A673 (cell line): ENCODE results near the gene THOC7. TPM values are rescaled to one million over a fixed set of nuclear protein-coding genes. Genes with fewer than 3 reads are reported as not detected.

Experiments
- BruUV-seq: library from RNA; stranded (reverse); fragments of 400-500 nt; replicated peaks from 2 replicates; lab custom pipeline; 2021; lab: Mats Ljungman, UMichigan
- CTCF ChIA-PET: fragments of 300-600 bp; sonication (Branson Sonifier 250); formaldehyde crosslinking; loops from one replicate; lab custom pipeline; 2022; ENCODE audit warnings: antibody characterized with exemption; lab: Charles Lee
- POLR2A ChIA-PET: fragments of 300-600 bp; sonication (Branson Sonifier 250); formaldehyde crosslinking; loops from one replicate; lab custom pipeline; 2022; ENCODE audit warnings: antibody characterized with exemption; ENCODE audit not compliant: low non-redundant PET; lab: Charles Lee
- DNase-seq: peaks from one replicate; pipeline ENCODE4 v3.0.0-alpha.2; 2015; ENCODE audit warnings: low spot score
- H3K27ac ChIP-seq: fragments of 200-600 bp; sonication (generic); 2 replicates; pipeline ENCODE4 v1.5.1; 2016; ENCODE audit warnings: mixed run types, low read depth, mild to moderate bottlenecking, mixed read lengths, antibody characterized with exemption, low read length; ENCODE audit not compliant: poor library complexity, severe bottlenecking
- H3K27me3 ChIP-seq: fragments of 200-600 bp; sonication (generic); replicated peaks from 2 replicates; pipeline ENCODE4 v1.6.1; 2017; ENCODE audit warnings: mixed run types, low read depth, mild to moderate bottlenecking, mixed read lengths, antibody characterized with exemption, low read length; ENCODE audit not compliant: insufficient read depth, poor library complexity
- H3K36me3 ChIP-seq: fragments of 200-600 bp; sonication (generic); 2 replicates; pipeline ENCODE4 v1.6.1; 2016; ENCODE audit warnings: mixed run types, mild to moderate bottlenecking, mixed read lengths, antibody characterized with exemption, low read length; ENCODE audit not compliant: insufficient read depth, poor library complexity, severe bottlenecking
- H3K4me1 ChIP-seq: fragments of 200-600 bp; sonication (generic); 2 replicates; pipeline ENCODE4 v1.6.1; 2017; ENCODE audit warnings: mixed run types, mild to moderate bottlenecking, mixed read lengths, antibody characterized with exemption, low read length; ENCODE audit not compliant: insufficient read depth, poor library complexity, severe bottlenecking
- H3K4me3 ChIP-seq: fragments of 200-600 bp; sonication (generic); 2 replicates; pipeline ENCODE4 v1.5.1; 2016; ENCODE audit warnings: low read depth, mixed run types, mild to moderate bottlenecking, mixed read lengths, low read length; ENCODE audit not compliant: poor library complexity, severe bottlenecking
- H3K9me3 ChIP-seq: fragments of 200-600 bp; sonication (generic); 2 replicates; pipeline ENCODE4 v1.6.1; 2016; ENCODE audit warnings: mixed run types, low read depth, mild to moderate bottlenecking, mixed read lengths, antibody characterized with exemption, low read length; ENCODE audit not compliant: poor library complexity, severe bottlenecking
- CTCF ChIP-seq: fragments of 300-800, 200-600 bp; sonication (generic); conservative IDR thresholded peaks from 2 replicates; pipeline ENCODE4 v1.5.1; 2017; ENCODE audit warnings: low read depth, mild to moderate bottlenecking, antibody characterized with exemption, low read length, moderate library complexity, mixed read lengths
- EZH2 ChIP-seq: fragments of 200-600 bp; sonication (generic); IDR thresholded peaks from 2 replicates; pipeline ENCODE4 v1.6.1; 2017; ENCODE audit warnings: borderline replicate concordance, low read depth, mild to moderate bottlenecking, mixed read lengths, antibody characterized with exemption, low read length; ENCODE audit not compliant: poor library complexity, severe bottlenecking
- intact Hi-C: fragments of 100-400 bp; cut with micrococcal nuclease; formaldehyde crosslinking; loops from one replicate; pipeline ENCODE4 v1.10.0; 2022; ENCODE audit not compliant: unreplicated experiment
- total RNA-seq: library from RNA; stranded (reverse); gene quantifications from 2 replicates; pipeline ENCODE4 v1.2.3, GENCODE V29; 2021

Gene THOC7
- total RNA-seq, 1 experiment from 2014 or later = 37.3 TPM

DNA sequence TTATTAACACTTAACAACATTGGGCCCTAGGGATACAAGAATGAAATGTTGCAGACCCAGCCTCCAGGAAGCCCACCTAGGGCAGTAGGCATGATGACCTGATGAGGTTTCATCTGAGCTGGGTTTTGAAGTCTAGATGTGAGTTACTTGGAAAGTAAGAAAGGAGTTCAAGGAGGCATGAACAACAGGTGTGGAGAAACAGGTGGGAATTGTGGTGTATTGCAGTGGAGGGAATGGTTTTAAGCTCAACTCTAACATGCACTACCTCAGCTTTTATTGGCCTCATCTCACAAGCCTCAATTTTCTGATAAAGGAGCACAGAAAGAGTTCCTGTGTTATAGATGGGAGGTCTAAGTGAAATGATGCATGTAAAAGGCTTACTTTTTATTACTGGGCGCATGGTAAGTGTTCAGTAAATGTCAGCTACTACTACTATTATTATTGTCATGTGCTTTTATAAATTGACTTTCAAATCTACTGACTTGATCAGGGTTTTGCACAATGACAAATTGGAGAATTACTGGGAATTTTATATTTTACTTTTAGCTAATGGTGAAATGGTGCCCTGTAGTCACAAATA lies 29.3 kb upstream of the THOC7 start:
- CTCF ChIA-PET = no interaction called here
- no peaks in the 10 kb centered on the region for H3K36me3 ChIP-seq
- H3K4me3 ChIP-seq = no peak overlapping the region
- no TSS peak for BruUV-seq
- intact Hi-C loops = no loop called here
- no peaks in the 10 kb centered on the region for H3K4me1 ChIP-seq
- H3K27me3 ChIP-seq = no peaks in the 10 kb centered on the region
- H3K9me3 ChIP-seq = no peaks in the 10 kb centered on the region
- H3K27ac ChIP-seq = no peak overlapping the region
- TF ChIP-seq CTCF (no peak), EZH2 (no peak)
- POLR2A ChIA-PET = no interaction called here
- DNase-seq = no peak

GRCh38 chr3:63891518-63891917 lies 27.9 kb upstream of the THOC7 start:
- H3K36me3 ChIP-seq = no peaks in the 10 kb centered on the region
- intact Hi-C loops = no loop called here
- no peak for DNase-seq
- no peak overlapping the region for H3K4me3 ChIP-seq
- H3K4me1 ChIP-seq = no peaks in the 10 kb centered on the region
- no peaks in the 10 kb centered on the region for H3K9me3 ChIP-seq
- H3K27me3 ChIP-seq = no peaks in the 10 kb centered on the region
- BruUV-seq = no TSS peak
- TF ChIP-seq EZH2 = no peak
- no peak overlapping the region for H3K27ac ChIP-seq
- CTCF ChIA-PET = no interaction called here
- POLR2A ChIA-PET = no interaction called here

GRCh38 chr3:63886858-63887257 lies 23.3 kb upstream of the THOC7 start:
- Histone ChIP-seq H3K27me3 (no peaks in the 10 kb centered on the region), H3K4me3 (no peak overlapping the region), H3K27ac (no peak overlapping the region), H3K9me3 (no peaks in the 10 kb centered on the region), H3K36me3 (no peaks in the 10 kb centered on the region), H3K4me1 (no peaks in the 10 kb centered on the region)
- no peak for TF ChIP-seq CTCF
- no peak for TF ChIP-seq EZH2
- BruUV-seq = no TSS peak
- intact Hi-C loops = no loop called here
- ChIA-PET CTCF (no interaction called here), POLR2A (no interaction called here)
- DNase-seq = no peak

DNA sequence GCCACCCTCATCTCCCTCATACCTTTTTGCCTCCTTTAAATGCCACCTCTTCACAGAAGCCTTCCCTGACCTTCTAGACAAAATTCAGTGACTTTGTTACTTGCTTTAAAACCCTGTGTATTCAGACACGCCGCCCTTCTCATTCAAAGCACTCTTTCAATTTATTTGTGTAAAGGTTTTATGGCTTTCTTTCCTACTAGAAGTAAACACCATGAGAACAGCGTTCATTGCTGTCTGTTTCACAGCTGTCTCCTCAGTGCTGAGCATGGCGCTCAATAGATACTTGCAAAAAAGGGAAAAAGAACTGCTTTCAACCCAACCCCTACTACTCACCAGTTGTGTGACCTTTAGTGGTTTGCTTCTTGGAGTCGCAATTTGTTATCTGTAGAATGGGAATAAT lies 17.0 kb upstream of the THOC7 start:
- peaks cover 4% of the 10 kb centered on the region for H3K4me1 ChIP-seq
- no peak overlapping the region for H3K27ac ChIP-seq
- DNase-seq = no peak
- BruUV-seq = no TSS peak
- H3K4me3 ChIP-seq = no peak overlapping the region
- intact Hi-C loops = no loop called here
- no peaks in the 10 kb centered on the region for H3K36me3 ChIP-seq
- ChIA-PET POLR2A (no interaction called here), CTCF (no interaction called here)
- H3K27me3 ChIP-seq = no peaks in the 10 kb centered on the region
- TF ChIP-seq EZH2 (no peak), CTCF (no peak)
- no peaks in the 10 kb centered on the region for H3K9me3 ChIP-seq
